ENCODE results near the gene GJB4. TPM values are rescaled to one million over a fixed set of nuclear protein-coding genes. Genes with fewer than 3 reads are reported as not detected.

The GJB4 gene
- polyA plus RNA-seq, 1 donor from 2014 or later: not detected

- H3K4me2 ChIP-seq (ENCODE audit: low read length): no peak overlapping the region
- no peaks in the 10 kb centered on the region for H3K36me3 ChIP-seq (ENCODE audit: insufficient read depth, low read length)
- no peak overlapping the region for H3K27ac ChIP-seq (ENCODE audit: low read length)
- no peak for TF ChIP-seq REST (IDR thresholded peaks at IDR 0.05; ENCODE audit: borderline replicate concordance)
- no peak for TF ChIP-seq EP300 (conservative IDR thresholded peaks at IDR 0.05; ENCODE audit: poor library complexity, severe bottlenecking)
- no peak for TF ChIP-seq RAD21 (conservative IDR thresholded peaks at IDR 0.05)
- no peak for TF ChIP-seq TAF1 (IDR thresholded peaks at IDR 0.05; ENCODE audit: low read depth)
- TF ChIP-seq SMC3 (conservative IDR thresholded peaks at IDR 0.05; ENCODE audit: poor library complexity): no peak
- no peak for TF ChIP-seq POLR2AphosphoS5 (IDR thresholded peaks at IDR 0.05)
- TF ChIP-seq EZH2 (IDR thresholded peaks at IDR 0.05; ENCODE audit: borderline replicate concordance, insufficient read depth, low read length, poor library complexity, severe bottlenecking): no peak
- no peak for TF ChIP-seq MXI1 (conservative IDR thresholded peaks at IDR 0.05; ENCODE audit: poor library complexity, severe bottlenecking)
- no peak for TF ChIP-seq CTCF (IDR thresholded peaks at IDR 0.05; ENCODE audit: poor library complexity, severe bottlenecking)
- H4K20me1 ChIP-seq (ENCODE audit: insufficient read depth): no peaks in the 10 kb centered on the region
- H3K9me3 ChIP-seq (ENCODE audit: low read length): no peaks in the 10 kb centered on the region
- H3K4me3 ChIP-seq (ENCODE audit: low read length): peak overlapping the region; percentile 45
- H3F3A ChIP-seq (ENCODE audit: insufficient read depth, low read length, poor library complexity, severe bottlenecking): no peaks in the 10 kb centered on the region
- peaks cover 44% of the 10 kb centered on the region for H3K27me3 ChIP-seq (ENCODE audit: insufficient read depth, low read depth, low read length)
- no peak overlapping the region for H2AFZ ChIP-seq (ENCODE audit: low read depth, low read length)
- H3K9me2 ChIP-seq (ENCODE audit: insufficient read depth, low read length): no peaks in the 10 kb centered on the region
- no peak overlapping the region for H3K9ac ChIP-seq (ENCODE audit: low read length)
- no peaks in the 10 kb centered on the region for H3K79me2 ChIP-seq (replicated peaks; ENCODE audit: insufficient read depth, low read length)
These were observed 22.4 kb downstream of the GJB4 start for GRCh38 chr1:34781844-34782391.

DNA sequence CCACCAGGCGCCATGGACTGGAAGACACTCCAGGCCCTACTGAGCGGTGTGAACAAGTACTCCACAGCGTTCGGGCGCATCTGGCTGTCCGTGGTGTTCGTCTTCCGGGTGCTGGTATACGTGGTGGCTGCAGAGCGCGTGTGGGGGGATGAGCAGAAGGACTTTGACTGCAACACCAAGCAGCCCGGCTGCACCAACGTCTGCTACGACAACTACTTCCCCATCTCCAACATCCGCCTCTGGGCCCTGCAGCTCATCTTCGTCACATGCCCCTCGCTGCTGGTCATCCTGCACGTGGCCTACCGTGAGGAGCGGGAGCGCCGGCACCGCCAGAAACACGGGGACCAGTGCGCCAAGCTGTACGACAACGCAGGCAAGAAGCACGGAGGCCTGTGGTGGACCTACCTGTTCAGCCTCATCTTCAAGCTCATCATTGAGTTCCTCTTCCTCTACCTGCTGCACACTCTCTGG is 25.2 kb downstream of the GJB4 start:
- H3K79me2 ChIP-seq (replicated peaks; ENCODE audit: insufficient read depth, low read length): no peaks in the 10 kb centered on the region
- no peak for TF ChIP-seq REST (IDR thresholded peaks at IDR 0.05; ENCODE audit: borderline replicate concordance)
- no peak for TF ChIP-seq POLR2AphosphoS5 (IDR thresholded peaks at IDR 0.05)
- peaks cover 40% of the 10 kb centered on the region for H3K27me3 ChIP-seq (ENCODE audit: insufficient read depth, low read depth, low read length)
- H4K20me1 ChIP-seq (ENCODE audit: insufficient read depth): no peaks in the 10 kb centered on the region
- no peak overlapping the region for H3K4me2 ChIP-seq (ENCODE audit: low read length)
- H3K9ac ChIP-seq (ENCODE audit: low read length): no peak overlapping the region
- no peaks in the 10 kb centered on the region for H3K36me3 ChIP-seq (ENCODE audit: insufficient read depth, low read length)
- no peaks in the 10 kb centered on the region for H3K9me3 ChIP-seq (ENCODE audit: low read length)
- H3F3A ChIP-seq (ENCODE audit: insufficient read depth, low read length, poor library complexity, severe bottlenecking): no peaks in the 10 kb centered on the region
- no peaks in the 10 kb centered on the region for H3K9me2 ChIP-seq (ENCODE audit: insufficient read depth, low read length)
- H3K4me3 ChIP-seq (ENCODE audit: low read length): no peak overlapping the region
- H2AFZ ChIP-seq (ENCODE audit: low read depth, low read length): no peak overlapping the region
- H3K27ac ChIP-seq (ENCODE audit: low read length): no peak overlapping the region
